Right cardiac atrium (tissue), 5 donors: ENCODE data around the gene PACRG. TPM values are rescaled to one million over a fixed set of nuclear protein-coding genes. Genes with fewer than 3 reads are reported as not detected.
"Not testable (repeated sequence)": the region's sequence is repeated elsewhere in the genome, so short reads cannot be mapped to it uniquely, and the experiment has no call there.

Source experiments
- ATAC-seq, 2 donors: fragments of 200-7000 bp; cut with Tn5 transposase; one replicate each; pipeline versions ENCODE4 v1.8.0 to v1.9.1; 2020; ENCODE audit warnings: moderate library complexity in 2 of 2, mild to moderate bottlenecking in 1 of 2
- DNase-seq, 3 donors: peaks; one replicate each; pipeline ENCODE4 v3.0.0-alpha.2; 2020
- H3K27ac ChIP-seq: one replicate; pipeline ENCODE4 v1.5.1; 2013; ENCODE audit warnings: mild to moderate bottlenecking, low read length, control low read depth, moderate library complexity
- H3K27me3 ChIP-seq: one replicate; pipeline ENCODE4 v1.6.1; 2013; ENCODE audit not compliant: control insufficient read depth, insufficient read depth
- H3K4me1 ChIP-seq: one replicate; pipeline ENCODE4 v1.6.1; 2013; ENCODE audit warnings: low read length; ENCODE audit not compliant: control insufficient read depth, insufficient read depth
- H3K4me3 ChIP-seq: one replicate; pipeline ENCODE4 v1.5.1; 2013; ENCODE audit warnings: low read length, control low read depth
- H3K9me3 ChIP-seq: one replicate; pipeline ENCODE4 v1.6.1; 2013; ENCODE audit warnings: low read length; ENCODE audit not compliant: control insufficient read depth
- WGBS: extraction: QIAGEN DNeasy Blood & Tissue Kit; methylation state at CpG from one replicate; pipeline ENCODE4 v1.1.7; 2013; 5-methylcytosine and 5-hydroxymethylcytosine counted together
- intact Hi-C, 4 donors: fragments of 100-400 bp; cut with DNase I; formaldehyde crosslinking; loops; one replicate each; pipeline versions ENCODE4 v1.11.0 to v1.14.0; 2022 to 2023
- long read RNA-seq, 4 donors: library from polyadenylated mRNA; unstranded; transcript quantifications; one replicate each; pipeline ENCODE4 v2.0.0, GENCODE V29; 2020 to 2021
- polyA plus RNA-seq: library from polyadenylated mRNA; stranded (reverse); fragments of 200-250 nt; gene quantifications from one replicate; pipeline ENCODE4 v1.2.3, GENCODE V29; 2013
- total RNA-seq, 4 donors: library from RNA; stranded (reverse); fragmentation: NEBNext Ultra II Directional; extraction: Animal tissue kit (Norgen Biotek cat#: 25700); gene quantifications; one replicate each; pipeline ENCODE4 v1.2.1, GENCODE V29; 2021
- donor health status: healthy with polysubstance abuse.
- donor health status: DM: no; HTN: yes; CAD: no.
- donor health status: DM: no; HTN: no; CAD: no.
- donor health status: DM: no; HTN: yes; CAD: no; lungs with severe emphysema.
- donor health status: DM: yes; HTN: yes; CAD: no.

PACRG gene
- total RNA-seq, result 1 to 10 TPM; 3.9 to 9.4 (median 4.8) TPM
- polyA plus RNA-seq, result 4.9 TPM
- long read RNA-seq, donor 1, partial matches to known transcripts, result 0 of 7 reads
- long read RNA-seq, donor 1, other reads (novel, unspliced or antisense), result 7 of 7 reads
- long read RNA-seq, donor 2, partial matches to known transcripts, result 0 of 2 reads
- long read RNA-seq, donor 2, other reads (novel, unspliced or antisense), result 2 of 2 reads
- long read RNA-seq, donor 3, partial matches to known transcripts, result 1 of 3 reads
- long read RNA-seq, donor 3, other reads (novel, unspliced or antisense), result 2 of 3 reads
- long read RNA-seq, donor 4, partial matches to known transcripts, result 0 of 5 reads
- long read RNA-seq, donor 4, other reads (novel, unspliced or antisense), result 5 of 5 reads

GRCh38 chr6:162727322-162728182 lies at the start of gene PACRG, which contains the start of gene PRKN:
PACRG (plus strand) TSS chr6:162727974.
PRKN (minus strand) TSS chr6:162727766.
- intact Hi-C loops, result loop anchor here in 1 of 4 donors (10.0 kb wide), 1 partner anchor 283 kb away; no protein-coding TSS in a partner anchor
- WGBS, result under 1% methylated on average over 84 of the region's 84 CpGs

GRCh38 chr6:162678896-162679295 lies 48.9 kb upstream of the PACRG start:
- H3K9me3 ChIP-seq, H3K4me3 ChIP-seq, H3K4me1 ChIP-seq, DNase-seq, ATAC-seq, H3K27ac ChIP-seq, H3K27me3 ChIP-seq, intact Hi-C loops: not testable (repeated sequence)
- 92% methylated on average over 7 of the region's 7 CpGs for WGBS

More at GRCh38 chr6:162727322-162728182, at the start of gene PACRG, which contains the start of gene PRKN:
- Histone ChIP-seq H3K4me3 (peak within 1 kb of the TSS; percentile 65), H3K27me3 (no peaks in the 10 kb centered on the region), H3K27ac (peak within 1 kb of the TSS; percentile 72), H3K4me1 (no peaks in the 10 kb centered on the region), H3K9me3 (no peaks in the 10 kb centered on the region)
- ATAC-seq (peak; percentile 100), DNase-seq (peak; percentile 99 to 100 (median 100))

GRCh38 chr6:162679681-162680080 lies 48.1 kb upstream of the PACRG start:
- no peak overlapping the region for H3K27ac ChIP-seq
- ATAC-seq (no peak), DNase-seq (no peak)
- no peak overlapping the region for H3K4me3 ChIP-seq
- 88% methylated on average over 1 of the region's 1 CpG for WGBS
- no peaks in the 10 kb centered on the region for H3K9me3 ChIP-seq
- intact Hi-C loops, result no loop called here
- no peaks in the 10 kb centered on the region for H3K27me3 ChIP-seq
- H3K4me1 ChIP-seq, result no peaks in the 10 kb centered on the region

GRCh38 chr6:162680367-162680766 lies 47.4 kb upstream of the PACRG start:
- DNase-seq (no peak), ATAC-seq (no peak)
- Histone ChIP-seq H3K9me3 (no peaks in the 10 kb centered on the region), H3K27ac (no peak overlapping the region), H3K4me1 (no peaks in the 10 kb centered on the region), H3K4me3 (no peak overlapping the region), H3K27me3 (no peaks in the 10 kb centered on the region)
- intact Hi-C loops, result no loop called here

- Histone ChIP-seq H3K4me1 (no peaks in the 10 kb centered on the region), H3K4me3 (no peak overlapping the region), H3K9me3 (no peaks in the 10 kb centered on the region), H3K27ac (no peak overlapping the region), H3K27me3 (no peaks in the 10 kb centered on the region)
- WGBS, result 61% methylated on average over 4 of the region's 4 CpGs
- DNase-seq, result no peak
- intact Hi-C loops, result no loop called here
- no peak for ATAC-seq
These were observed 46.9 kb upstream of the PACRG start for GRCh38 chr6:162680871-162681270.

GRCh38 chr6:162681447-162681846 lies 46.3 kb upstream of the PACRG start:
- 91% methylated on average over 1 of the region's 1 CpG for WGBS
- Histone ChIP-seq H3K4me3 (no peak overlapping the region), H3K27ac (no peak overlapping the region), H3K27me3 (no peaks in the 10 kb centered on the region), H3K9me3 (no peaks in the 10 kb centered on the region), H3K4me1 (no peaks in the 10 kb centered on the region)
- no peak for DNase-seq
- ATAC-seq, result no peak
- intact Hi-C loops, result no loop called here

- 37% methylated on average over 4 of the region's 4 CpGs for WGBS
- Histone ChIP-seq H3K27me3 (no peaks in the 10 kb centered on the region), H3K9me3 (no peaks in the 10 kb centered on the region), H3K4me3 (no peak overlapping the region), H3K27ac (no peak overlapping the region), H3K4me1 (no peaks in the 10 kb centered on the region)
- intact Hi-C loops, result no loop called here
- DNase-seq (no peak), ATAC-seq (peak in 1 of 2 donors; percentile 47)
These were observed 44.6 kb upstream of the PACRG start for GRCh38 chr6:162683135-162683534.

- peak in 1 of 2 donors; percentile 24 for ATAC-seq
- intact Hi-C loops, result no loop called here
- WGBS, result 54% methylated on average over 1 of the region's 1 CpG
- H3K27ac ChIP-seq, result no peak overlapping the region
- no peaks in the 10 kb centered on the region for H3K9me3 ChIP-seq
- DNase-seq, result no peak
- no peaks in the 10 kb centered on the region for H3K27me3 ChIP-seq
- no peak overlapping the region for H3K4me3 ChIP-seq
- H3K4me1 ChIP-seq, result no peaks in the 10 kb centered on the region
These were observed 43.7 kb upstream of the PACRG start for GRCh38 chr6:162684052-162684451.

GRCh38 chr6:162684961-162685360 lies 42.8 kb upstream of the PACRG start:
- DNase-seq (no peak), ATAC-seq (no peak)
- Histone ChIP-seq H3K27me3 (no peaks in the 10 kb centered on the region), H3K27ac (no peak overlapping the region), H3K4me3 (no peak overlapping the region), H3K9me3 (no peaks in the 10 kb centered on the region), H3K4me1 (no peaks in the 10 kb centered on the region)
- WGBS, result 90% methylated on average over 3 of the region's 3 CpGs
- intact Hi-C loops, result no loop called here

- Histone ChIP-seq H3K4me1 (peaks cover 1% of the 10 kb centered on the region), H3K4me3 (no peak overlapping the region), H3K27me3 (no peaks in the 10 kb centered on the region), H3K9me3 (no peaks in the 10 kb centered on the region), H3K27ac (no peak overlapping the region)
- DNase-seq (no peak), ATAC-seq (no peak)
- intact Hi-C loops, result no loop called here
- WGBS, result 89% methylated on average over 5 of the region's 5 CpGs
These were observed 42.2 kb upstream of the PACRG start for GRCh38 chr6:162685586-162685985.

GRCh38 chr6:162688751-162689345 lies 38.9 kb upstream of the PACRG start:
- intact Hi-C loops, result no loop called here
- no peak overlapping the region for H3K4me3 ChIP-seq
- H3K27me3 ChIP-seq, result no peaks in the 10 kb centered on the region
- DNase-seq (no peak), ATAC-seq (no peak)
- H3K9me3 ChIP-seq, result no peaks in the 10 kb centered on the region
- H3K4me1 ChIP-seq, result peaks cover 3% of the 10 kb centered on the region
- H3K27ac ChIP-seq, result no peak overlapping the region
- 94% methylated on average over 3 of the region's 3 CpGs for WGBS
